Caki2 (cell line): ENCODE data around the gene MPP2. TPM values are rescaled to one million over a fixed set of nuclear protein-coding genes. Genes with fewer than 3 reads are reported as not detected.

Experiments used
- DNase-seq: peaks from one replicate; pipeline ENCODE4 v3.0.0-alpha.2; 2015; ENCODE audit warnings: low read depth
- in situ Hi-C: cut with HindIII; loops from 2 replicates; pipeline ENCODE4 v1.10.0; 2016; ENCODE audit warnings: low sequenced_read_pairs, low pct_unique_long_range_greater_than_20kb, mixed read lengths
- total RNA-seq: library from RNA; depleted of rRNA; stranded (reverse); fragments of >200 nt; shearing (Covaris generic); gene quantifications from 2 replicates; pipeline ENCODE4 v1.2.3, GENCODE V29; 2014; ENCODE audit warnings: low replicate concordance

Gene MPP2
- total RNA-seq, 1 experiment from 2014 or later: 4.8 TPM

DNA sequence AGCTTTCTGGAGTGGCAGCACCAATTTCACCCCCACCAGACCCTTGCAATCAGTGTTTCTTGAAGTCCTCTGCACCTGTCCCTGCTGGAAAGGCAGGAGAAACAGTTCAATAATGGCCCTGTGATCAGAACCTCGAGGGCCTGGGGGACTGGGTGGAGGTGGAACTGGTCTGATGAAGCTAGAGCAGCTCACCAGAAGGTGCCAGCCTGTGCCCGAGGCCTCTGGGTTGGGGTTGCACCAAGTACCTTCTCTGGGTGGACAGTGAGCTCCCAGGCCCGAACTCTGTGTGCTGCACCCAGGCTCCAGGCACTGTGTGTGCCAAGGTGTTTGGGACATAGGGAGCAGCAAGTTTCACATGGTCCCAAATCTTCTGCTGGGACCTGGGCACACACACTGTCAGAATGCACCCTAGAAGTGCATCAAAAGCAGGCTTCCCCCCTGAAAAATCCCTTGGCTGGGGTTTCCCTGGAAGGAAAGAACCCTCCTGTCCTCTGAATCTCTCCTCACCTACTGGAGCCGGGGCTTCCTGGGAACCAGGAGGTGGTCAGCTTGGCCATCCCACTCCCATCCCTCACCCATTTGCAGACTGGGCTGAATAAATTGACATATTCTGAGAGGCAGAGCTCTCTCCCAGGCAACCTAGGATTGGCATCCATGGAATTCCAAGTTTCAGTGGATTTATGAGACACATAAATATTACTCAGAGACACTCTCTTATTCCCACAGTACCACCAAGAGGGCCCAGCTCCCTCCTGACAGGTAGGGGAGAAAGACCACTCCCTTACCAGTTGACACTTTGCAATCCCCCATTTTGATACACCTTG lies 43.0 kb downstream of the MPP2 start:
- in situ Hi-C loops: no loop called here
- DNase-seq: no peak

- no peak for DNase-seq
- in situ Hi-C loops: no loop called here
These were observed 45.4 kb downstream of the MPP2 start for GRCh38 chr17:43861960-43862359.

DNA sequence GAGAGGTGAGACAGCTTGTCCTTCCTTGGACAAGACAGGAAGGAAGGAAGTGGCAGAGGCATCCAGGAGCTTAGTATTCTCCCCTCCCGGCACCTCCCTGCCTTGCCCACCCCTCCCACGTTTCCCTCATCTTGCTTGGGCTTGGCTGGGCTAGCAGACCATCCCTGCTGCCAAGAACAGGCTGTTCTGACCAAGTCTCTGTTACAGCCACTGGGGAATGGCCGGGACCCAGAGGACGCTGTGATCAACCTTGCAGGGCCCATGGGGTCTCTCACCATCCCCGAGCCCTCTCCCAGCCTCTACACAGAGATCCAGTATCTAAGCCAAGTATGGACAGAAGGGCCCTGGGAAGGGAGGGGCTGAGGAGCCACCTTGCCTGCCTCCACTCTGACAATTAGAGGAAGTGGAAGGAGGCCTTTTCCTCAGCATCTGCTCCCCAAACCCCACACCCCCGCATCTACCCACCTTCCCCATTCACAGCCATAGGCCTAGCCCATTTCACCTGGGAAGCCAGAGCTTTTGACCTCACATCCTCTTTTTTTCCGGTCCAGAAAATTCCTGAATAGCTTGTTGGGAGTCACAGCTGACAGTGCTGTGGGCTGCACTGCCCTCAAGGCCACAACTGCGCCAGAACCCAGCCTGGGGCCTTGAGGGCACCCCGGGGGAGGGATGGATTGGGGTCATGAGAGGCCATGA lies 46.3 kb downstream of the MPP2 start:
- in situ Hi-C loops: no loop called here
- DNase-seq: no peak

GRCh38 chr17:43860077-43860725 lies 47.1 kb downstream of the MPP2 start:
- in situ Hi-C loops: no loop called here
- DNase-seq: no peak

GRCh38 chr17:43857957-43858600 lies 49.3 kb downstream of the MPP2 start:
- in situ Hi-C loops: no loop called here

GRCh38 chr17:43857141-43857540 lies 50.2 kb downstream of the MPP2 start:
- in situ Hi-C loops: no loop called here
- DNase-seq: no peak

More at GRCh38 chr17:43857957-43858600, 49.3 kb downstream of the MPP2 start:
- DNase-seq: no peak

- in situ Hi-C loops: no loop called here
- DNase-seq: no peak
These were observed 51.2 kb downstream of the MPP2 start for GRCh38 chr17:43856141-43856540.

DNA sequence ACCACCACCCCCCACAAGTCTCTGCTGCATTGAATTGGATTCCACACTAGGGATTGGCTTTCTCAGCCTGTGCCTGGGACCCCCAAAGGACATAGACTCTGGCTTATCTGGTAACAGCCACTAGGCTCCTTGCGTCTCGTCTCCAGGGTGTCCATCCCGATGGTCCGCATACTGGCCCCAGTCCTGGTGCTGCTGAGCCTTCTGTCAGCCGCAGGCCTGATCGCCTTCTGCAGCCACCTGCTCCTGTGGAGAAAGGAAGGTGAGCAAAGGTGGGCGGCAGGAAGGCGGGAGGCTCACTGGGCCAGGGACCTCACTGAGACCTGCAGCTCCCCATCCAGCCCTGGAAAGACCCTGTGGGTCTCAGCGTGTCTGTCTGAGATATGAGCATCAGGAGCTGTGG lies 52.3 kb downstream of the MPP2 start:
- in situ Hi-C loops: no loop called here
- DNase-seq: no peak

- in situ Hi-C loops: no loop called here
- DNase-seq: no peak
These were observed 52.8 kb downstream of the MPP2 start for GRCh38 chr17:43854498-43854897.

GRCh38 chr17:43853546-43853945 lies 53.8 kb downstream of the MPP2 start:
- in situ Hi-C loops: no loop called here
- no peak for DNase-seq

- DNase-seq: no peak
- in situ Hi-C loops: no loop called here
These were observed 54.8 kb downstream of the MPP2 start for GRCh38 chr17:43852571-43852970.

DNA sequence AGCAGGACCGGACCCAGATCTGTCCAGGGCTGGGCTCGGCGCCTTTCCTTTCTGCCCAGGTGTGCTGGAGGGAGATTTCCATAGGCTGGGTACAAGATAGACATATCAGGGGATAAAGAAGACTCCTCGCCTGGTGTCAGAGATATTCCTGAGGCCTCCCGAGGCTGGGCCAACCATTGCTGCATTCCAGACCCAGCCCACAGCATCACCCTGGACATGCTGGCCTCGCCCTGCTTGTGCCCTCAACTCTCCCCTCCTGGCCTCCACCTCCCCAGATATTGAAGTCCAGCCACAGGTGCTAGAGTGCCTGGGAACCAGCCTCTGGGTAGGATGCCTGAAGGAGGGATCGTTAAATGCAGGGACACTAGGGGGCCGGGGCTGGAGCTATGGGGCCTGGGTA lies 58.2 kb downstream of the MPP2 start:
- in situ Hi-C loops: no loop called here

GRCh38 chr17:43848601-43849000 lies 58.7 kb downstream of the MPP2 start:
- no peak for DNase-seq

More for the DNA sequence above, 58.2 kb downstream of the MPP2 start:
- no peak for DNase-seq

GRCh38 chr17:43846963-43847371 lies 60.4 kb downstream of the MPP2 start, which contains the start of gene CD300LG:
TSS of gene CD300LG (plus strand) at chr17:43847176. CDS start at chr17:43847217, 41 bp downstream.
- in situ Hi-C loops: no loop called here
- DNase-seq: no peak

More at GRCh38 chr17:43848601-43849000, 58.7 kb downstream of the MPP2 start:
- in situ Hi-C loops: no loop called here

GRCh38 chr17:43846221-43846712 lies 61.1 kb downstream of the MPP2 start:
- in situ Hi-C loops: no loop called here
- DNase-seq: peak; percentile 70

GRCh38 chr17:43845766-43846165 lies 61.6 kb downstream of the MPP2 start:
- DNase-seq: no peak
- in situ Hi-C loops: no loop called here

- in situ Hi-C loops: no loop called here
These were observed 63.1 kb downstream of the MPP2 start for GRCh38 chr17:43844241-43844640.

GRCh38 chr17:43842975-43843325 lies 64.4 kb downstream of the MPP2 start:
- DNase-seq: no peak
- in situ Hi-C loops: no loop called here

More at GRCh38 chr17:43844241-43844640, 63.1 kb downstream of the MPP2 start:
- DNase-seq: no peak
